Measurements from ENCODE around the gene STIP1.

Gene STIP1

GRCh38 chr11:64139049-64139448 is 46.9 kb upstream of the STIP1 start:
- no peaks in the 10 kb centered on the region for H3K4me1 ChIP-seq (ENCODE audit: insufficient read depth, low read length, severe bottlenecking)
- no peaks in the 10 kb centered on the region for H3K9me3 ChIP-seq (ENCODE audit: low read length)
- no peaks in the 10 kb centered on the region for H3F3A ChIP-seq (ENCODE audit: insufficient read depth, low read length)
- H4K20me1 ChIP-seq (ENCODE audit: insufficient read depth, low read length), result no peaks in the 10 kb centered on the region
- no peak overlapping the region for H3K27ac ChIP-seq (ENCODE audit: low read depth, low read length, poor library complexity, severe bottlenecking)
- TF ChIP-seq EZH2 (IDR thresholded peaks at IDR 0.05; ENCODE audit: borderline replicate concordance, low read length) (no peak), CTCF (IDR thresholded peaks at IDR 0.05; ENCODE audit: low read length) (no peak)
- H3K9ac ChIP-seq (ENCODE audit: low read length), result no peak overlapping the region
- peaks cover 15% of the 10 kb centered on the region; the same call in 1 of the 2 replicates for H3K27me3 ChIP-seq (ENCODE audit: insufficient read depth, low read length)
- H3K36me3 ChIP-seq (ENCODE audit: insufficient read depth, low read length), result no peaks in the 10 kb centered on the region
- no peaks in the 10 kb centered on the region for H3K79me2 ChIP-seq (ENCODE audit: insufficient read depth, low read length)
- H3K4me3 ChIP-seq (ENCODE audit: low read depth, low read length, poor library complexity, severe bottlenecking), result no peak overlapping the region
- no peak overlapping the region for H3K4me2 ChIP-seq (ENCODE audit: low read length)
- H3K9me2 ChIP-seq (ENCODE audit: low read depth, low read length), result no peaks in the 10 kb centered on the region
- no peak overlapping the region for H2AFZ ChIP-seq (ENCODE audit: low read length)

- H3K27ac ChIP-seq (ENCODE audit: low read depth, low read length, poor library complexity, severe bottlenecking), result no peak overlapping the region
- no peaks in the 10 kb centered on the region for H3K9me2 ChIP-seq (ENCODE audit: low read depth, low read length)
- no peak overlapping the region for H2AFZ ChIP-seq (ENCODE audit: low read length)
- no peaks in the 10 kb centered on the region for H4K20me1 ChIP-seq (ENCODE audit: insufficient read depth, low read length)
- no peaks in the 10 kb centered on the region for H3F3A ChIP-seq (ENCODE audit: insufficient read depth, low read length)
- no peaks in the 10 kb centered on the region for H3K79me2 ChIP-seq (ENCODE audit: insufficient read depth, low read length)
- peaks cover 13% of the 10 kb centered on the region; the same call in 1 of the 2 replicates for H3K27me3 ChIP-seq (ENCODE audit: insufficient read depth, low read length)
- H3K4me1 ChIP-seq (ENCODE audit: insufficient read depth, low read length, severe bottlenecking), result no peaks in the 10 kb centered on the region
- H3K9ac ChIP-seq (ENCODE audit: low read length), result no peak overlapping the region
- H3K36me3 ChIP-seq (ENCODE audit: insufficient read depth, low read length), result no peaks in the 10 kb centered on the region
- H3K4me3 ChIP-seq (ENCODE audit: low read depth, low read length, poor library complexity, severe bottlenecking), result no peak overlapping the region
- H3K4me2 ChIP-seq (ENCODE audit: low read length), result no peak overlapping the region
- TF ChIP-seq EZH2 (IDR thresholded peaks at IDR 0.05; ENCODE audit: borderline replicate concordance, low read length) (no peak), CTCF (IDR thresholded peaks at IDR 0.05; ENCODE audit: low read length) (no peak)
- no peaks in the 10 kb centered on the region for H3K9me3 ChIP-seq (ENCODE audit: low read length)
Measured at GRCh38 chr11:64140082-64140481, 45.9 kb upstream of the STIP1 start.

- Histone ChIP-seq H3K9me2 (ENCODE audit: low read depth, low read length) (no peaks in the 10 kb centered on the region), H3K27ac (ENCODE audit: low read depth, low read length, poor library complexity, severe bottlenecking) (no peak overlapping the region), H3K4me2 (ENCODE audit: low read length) (no peak overlapping the region), H3F3A (ENCODE audit: insufficient read depth, low read length) (no peaks in the 10 kb centered on the region), H3K27me3 (ENCODE audit: insufficient read depth, low read length) (peaks cover 13% of the 10 kb centered on the region; the same call in 1 of the 2 replicates), H4K20me1 (ENCODE audit: insufficient read depth, low read length) (no peaks in the 10 kb centered on the region), H3K9ac (ENCODE audit: low read length) (no peak overlapping the region), H3K4me3 (ENCODE audit: low read depth, low read length, poor library complexity, severe bottlenecking) (no peak overlapping the region), H3K79me2 (ENCODE audit: insufficient read depth, low read length) (no peaks in the 10 kb centered on the region), H2AFZ (ENCODE audit: low read length) (no peak overlapping the region), H3K4me1 (ENCODE audit: insufficient read depth, low read length, severe bottlenecking) (no peaks in the 10 kb centered on the region), H3K36me3 (ENCODE audit: insufficient read depth, low read length) (no peaks in the 10 kb centered on the region), H3K9me3 (ENCODE audit: low read length) (no peaks in the 10 kb centered on the region)
- TF ChIP-seq EZH2 (IDR thresholded peaks at IDR 0.05; ENCODE audit: borderline replicate concordance, low read length) (no peak), CTCF (IDR thresholded peaks at IDR 0.05; ENCODE audit: low read length) (no peak)
Measured at GRCh38 chr11:64141081-64141783, 44.7 kb upstream of the STIP1 start.

Data from OCI-LY1 (cell line).